ENCODE data around the gene ADGRV1.

The ADGRV1 gene

GRCh38 chr5:91160714-91161285 lies 602.2 kb downstream of the ADGRV1 start:
- TF ChIP-seq KLF8 (tag by site-specific recombination; IDR thresholded peaks at IDR 0.05): no peak
- no peak for TF ChIP-seq ZNF529 (tag by site-specific recombination; IDR thresholded peaks at IDR 0.05; ENCODE audit: insufficient replicate concordance)
- no peak for TF ChIP-seq ZNF155 (tag by site-specific recombination; IDR thresholded peaks at IDR 0.05)
- no peak for TF ChIP-seq WT1 (tag by site-specific recombination; IDR thresholded peaks at IDR 0.05)
- no peak for TF ChIP-seq SP7 (tag by site-specific recombination; IDR thresholded peaks at IDR 0.05)
- Histone ChIP-seq H3K27ac (ENCODE audit: extremely low read depth, low read depth, low read length) (no peak overlapping the region), H3K4me3 (ENCODE audit: low read depth, low read length) (no peak overlapping the region), H3K9me3 (ENCODE audit: control insufficient read depth, insufficient read depth, low read depth, low read length) (no peaks in the 10 kb centered on the region), H3K36me3 (ENCODE audit: control insufficient read depth in 2 of 2, insufficient read depth in 1 of 2, low read length in 2 of 2) (no peaks in the 10 kb centered on the region), H3K4me1 (ENCODE audit: control insufficient read depth, insufficient read depth, low read length) (no peaks in the 10 kb centered on the region)
- ChIA-PET POLR2A (no interaction called here), CTCF (no interaction called here)

GRCh38 chr5:91162534-91163381 lies 604.2 kb downstream of the ADGRV1 start:
- ChIA-PET POLR2A (no interaction called here), CTCF (interaction anchor here (1.0 kb wide), 1 partner anchor 221 kb away, joined by 3 read pairs; no protein-coding TSS in a partner anchor)
- Histone ChIP-seq H3K4me3 (ENCODE audit: low read depth, low read length) (no peak overlapping the region), H3K36me3 (ENCODE audit: control insufficient read depth in 2 of 2, insufficient read depth in 1 of 2, low read length in 2 of 2) (no peaks in the 10 kb centered on the region), H3K4me1 (ENCODE audit: control insufficient read depth, insufficient read depth, low read length) (no peaks in the 10 kb centered on the region), H3K9me3 (ENCODE audit: control insufficient read depth, insufficient read depth, low read depth, low read length) (no peaks in the 10 kb centered on the region), H3K27ac (ENCODE audit: extremely low read depth, low read depth, low read length) (no peak overlapping the region)
- TF ChIP-seq MEIS1 (CRISPR knock-in tag; IDR thresholded peaks at IDR 0.05; ENCODE audit: borderline replicate concordance) (no peak), PRDM1 (tag by site-specific recombination; IDR thresholded peaks at IDR 0.05) (peak; percentile 53; the same call in 1 of the 2 replicates)

GRCh38 chr5:91164424-91164823 lies 605.8 kb downstream of the ADGRV1 start:
- Histone ChIP-seq H3K27ac (ENCODE audit: extremely low read depth, low read depth, low read length) (no peak overlapping the region), H3K9me3 (ENCODE audit: control insufficient read depth, insufficient read depth, low read depth, low read length) (no peaks in the 10 kb centered on the region), H3K4me3 (ENCODE audit: low read depth, low read length) (no peak overlapping the region), H3K4me1 (ENCODE audit: control insufficient read depth, insufficient read depth, low read length) (no peaks in the 10 kb centered on the region), H3K36me3 (ENCODE audit: control insufficient read depth in 2 of 2, insufficient read depth in 1 of 2, low read length in 2 of 2) (no peaks in the 10 kb centered on the region)
- ChIA-PET CTCF (no interaction called here), POLR2A (no interaction called here)
- TF ChIP-seq ZNF623 (tag by site-specific recombination; IDR thresholded peaks at IDR 0.05) (no peak), ZNF121 (tag by site-specific recombination; IDR thresholded peaks at IDR 0.05) (no peak), ZNF221 (tag by site-specific recombination; IDR thresholded peaks at IDR 0.05; ENCODE audit: borderline replicate concordance) (no peak), ZBTB21 (tag by site-specific recombination; IDR thresholded peaks at IDR 0.05) (no peak), ZBTB7A (tag by site-specific recombination; IDR thresholded peaks at IDR 0.05; ENCODE audit: low read depth) (no peak), ZNF239 (tag by site-specific recombination; IDR thresholded peaks at IDR 0.05) (no peak), PBX3 (CRISPR knock-in tag; IDR thresholded peaks at IDR 0.05) (no peak), ZNF148 (tag by site-specific recombination; IDR thresholded peaks at IDR 0.05; ENCODE audit: borderline replicate concordance) (no peak), PRDM1 (tag by site-specific recombination; IDR thresholded peaks at IDR 0.05) (no peak), ZNF792 (tag by site-specific recombination; IDR thresholded peaks at IDR 0.05) (no peak), ZNF571 (tag by site-specific recombination; IDR thresholded peaks at IDR 0.05) (no peak), ZNF791 (tag by site-specific recombination; IDR thresholded peaks at IDR 0.05) (no peak), ZNF624 (tag by site-specific recombination; IDR thresholded peaks at IDR 0.05) (no peak)
